GM21381 (cell line): ENCODE results near the gene CNOT11.

Experiments used
- ATAC-seq: cut with Tn5 transposase; IDR thresholded peaks from one replicate; pipeline ENCODE4 v1.9.1; 2021; ENCODE audit warnings: mild to moderate bottlenecking, moderate library complexity; ENCODE audit not compliant: unreplicated experiment

The CNOT11 gene

DNA sequence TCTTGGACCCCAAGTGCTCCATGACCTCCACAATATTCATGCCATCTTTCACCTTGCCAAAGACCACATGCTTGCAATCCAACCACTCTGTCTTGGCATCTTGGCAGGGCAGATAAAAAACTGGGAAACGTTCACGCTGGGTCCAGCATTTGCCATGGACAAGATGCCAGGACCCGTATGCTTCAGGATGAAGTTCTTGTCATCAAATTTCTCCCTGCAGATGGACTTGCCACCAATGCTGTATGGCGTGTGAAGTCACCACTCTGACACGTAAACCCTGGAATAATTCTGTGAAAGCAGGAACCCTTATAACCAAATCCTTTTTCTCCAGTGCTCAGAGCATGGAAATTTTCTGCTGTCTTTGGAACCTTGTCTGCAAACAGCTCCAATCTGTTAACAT lies 21.5 kb downstream of the CNOT11 start:
- ATAC-seq, result no peak

GRCh38 chr2:101277111-101277510 lies 24.4 kb downstream of the CNOT11 start:
- ATAC-seq, result no peak

- no peak for ATAC-seq
Measured at GRCh38 chr2:101278925-101279324, 26.2 kb downstream of the CNOT11 start.

DNA sequence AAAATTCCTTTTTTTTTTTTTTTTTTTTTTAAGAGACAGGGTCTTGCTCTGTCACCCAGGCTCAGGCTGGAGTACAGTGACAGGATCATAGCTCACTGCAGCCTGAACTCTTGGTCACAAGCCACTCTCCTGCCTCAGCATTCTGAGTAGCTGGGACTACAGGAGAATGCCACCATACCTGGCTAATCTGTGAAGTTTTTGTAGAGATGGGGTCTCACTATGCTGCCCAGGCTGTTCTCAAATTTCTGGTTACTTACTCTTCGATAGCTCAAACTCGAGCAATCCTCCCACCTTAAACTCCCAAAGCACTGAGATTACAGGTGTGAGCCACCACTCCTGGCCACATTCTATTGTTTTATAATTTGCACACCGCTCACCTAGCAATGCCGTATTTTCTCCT lies 28.8 kb downstream of the CNOT11 start:
- ATAC-seq, result no peak

- ATAC-seq, result no peak
Measured at GRCh38 chr2:101282980-101283379, 30.3 kb downstream of the CNOT11 start.

DNA sequence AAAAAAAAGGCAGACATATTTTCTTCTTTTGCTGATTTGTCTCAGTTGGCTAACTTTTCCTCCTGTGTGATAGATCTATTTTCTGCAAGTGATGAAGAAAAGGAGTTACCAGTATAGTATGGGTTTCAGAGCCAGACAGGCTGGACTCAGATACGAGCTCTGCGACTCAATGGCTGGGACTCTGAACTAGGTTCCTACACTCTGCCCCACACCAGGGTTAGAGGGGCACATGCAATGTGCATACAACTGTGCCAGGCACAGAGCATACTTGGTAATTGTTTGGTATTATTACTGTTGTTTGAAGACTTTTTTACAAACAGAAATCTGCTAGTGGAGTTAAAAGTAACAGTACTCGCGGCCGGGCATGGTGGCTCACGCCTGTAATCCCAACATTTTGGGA lies 34.0 kb downstream of the CNOT11 start:
- no peak for ATAC-seq

- ATAC-seq, result no peak
Measured at GRCh38 chr2:101287303-101287702, 34.6 kb downstream of the CNOT11 start.

- ATAC-seq, result no peak
Measured at GRCh38 chr2:101290711-101291110, 38.0 kb downstream of the CNOT11 start.

DNA sequence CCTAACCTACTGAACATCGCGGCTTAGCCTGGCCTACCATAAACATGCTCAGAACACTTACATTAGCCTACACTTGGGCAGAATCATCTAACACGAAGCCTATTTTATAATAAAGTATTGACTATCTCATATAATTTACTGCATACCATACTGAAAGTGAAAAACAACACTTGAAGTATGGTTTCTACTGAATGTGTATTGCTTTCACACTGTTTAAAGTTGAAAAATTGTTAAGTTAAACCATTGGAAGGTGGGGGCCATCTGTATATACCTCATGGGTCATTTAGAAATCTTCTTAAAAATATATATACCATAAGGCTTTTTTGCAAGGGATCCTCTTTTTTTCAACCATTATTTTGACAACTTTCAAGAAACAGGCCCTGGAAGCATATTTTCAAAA lies 39.3 kb downstream of the CNOT11 start:
- no peak for ATAC-seq

GRCh38 chr2:101293544-101293943 lies 40.9 kb downstream of the CNOT11 start:
- no peak for ATAC-seq

GRCh38 chr2:101294861-101295260 lies 42.2 kb downstream of the CNOT11 start:
- no peak for ATAC-seq

DNA sequence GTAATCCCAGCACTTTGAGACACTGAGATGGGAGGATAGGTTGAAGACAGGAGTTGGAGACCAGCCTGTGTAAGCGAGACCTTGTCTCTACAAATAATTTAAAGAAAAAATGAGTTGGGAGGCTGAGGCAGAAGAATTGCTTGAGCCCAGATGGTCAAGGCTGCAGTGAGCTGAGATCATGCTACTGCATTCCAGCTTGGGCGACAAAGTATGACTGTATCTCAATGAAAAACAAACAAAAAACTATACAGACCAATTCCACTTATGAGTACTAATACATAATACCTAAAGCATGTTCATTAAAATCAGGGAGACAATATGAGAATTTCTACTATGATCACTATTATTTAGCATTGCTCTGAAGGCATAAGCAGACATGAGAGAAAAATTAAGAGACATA lies 43.2 kb downstream of the CNOT11 start:
- ATAC-seq, result no peak

DNA sequence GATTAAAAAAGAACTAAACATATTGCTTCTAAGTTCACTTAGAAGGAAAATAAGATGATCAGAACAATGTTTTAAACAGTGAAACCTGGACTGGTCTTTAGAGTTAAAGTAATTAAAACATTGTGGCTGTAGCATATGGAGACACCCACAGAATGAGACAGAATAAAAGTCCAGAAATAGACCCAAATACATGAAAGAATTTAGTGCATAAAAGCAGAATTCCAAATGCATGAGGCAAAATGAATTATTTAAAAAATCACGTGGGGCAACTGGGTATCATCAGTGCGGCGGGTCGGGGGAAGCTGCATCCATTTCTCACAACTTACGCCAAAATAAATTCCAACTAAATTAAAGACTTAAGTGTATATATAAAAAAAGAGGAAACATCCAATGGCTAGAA lies 43.7 kb downstream of the CNOT11 start:
- no peak for ATAC-seq

DNA sequence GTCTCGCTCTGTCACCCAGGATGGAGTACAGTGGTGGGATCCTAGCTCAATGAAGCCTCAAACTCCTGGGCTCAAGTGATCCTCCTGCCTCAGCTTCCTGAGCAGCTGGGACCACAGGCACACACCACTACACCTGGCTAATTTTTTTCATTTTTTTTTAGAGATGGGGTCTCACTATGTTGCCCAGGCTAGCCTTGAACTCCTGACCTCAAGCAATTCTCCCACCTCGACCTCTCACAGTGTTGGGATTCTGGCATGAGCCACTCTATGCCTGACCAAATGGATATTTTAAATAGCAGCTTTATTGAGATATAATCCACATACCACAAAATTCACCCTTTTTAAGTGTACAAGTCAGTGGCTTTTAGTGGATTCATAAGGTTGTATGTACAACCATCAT lies 44.7 kb downstream of the CNOT11 start:
- ATAC-seq, result no peak

- no peak for ATAC-seq
Measured at GRCh38 chr2:101299604-101300003, 46.9 kb downstream of the CNOT11 start.

- no peak for ATAC-seq
Measured at GRCh38 chr2:101300164-101300563, 47.5 kb downstream of the CNOT11 start.

DNA sequence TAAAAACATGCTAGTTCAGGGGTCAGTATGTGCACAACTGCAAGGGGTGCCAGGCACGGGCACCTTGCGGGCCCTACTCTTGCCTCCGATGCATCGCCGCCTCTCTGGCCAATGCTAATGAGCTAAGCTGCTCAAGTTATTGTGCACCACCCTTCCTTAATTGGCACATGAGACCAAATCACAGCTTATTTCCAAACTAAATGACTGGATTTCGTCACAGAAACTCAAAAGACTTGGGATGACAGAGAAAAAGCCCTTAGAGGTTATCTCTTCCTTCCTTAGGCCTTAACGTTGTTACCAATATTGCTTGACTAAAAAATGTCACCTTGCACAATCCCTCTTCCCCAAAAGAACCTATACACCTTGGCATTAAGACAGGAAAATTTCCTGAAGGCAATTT lies 48.1 kb downstream of the CNOT11 start:
- no peak for ATAC-seq

- ATAC-seq, result no peak
Measured at GRCh38 chr2:101302016-101302415, 49.3 kb downstream of the CNOT11 start.

GRCh38 chr2:101303688-101304087 lies 51.0 kb downstream of the CNOT11 start:
- ATAC-seq, result no peak

- no peak for ATAC-seq
Measured at GRCh38 chr2:101305035-101305434, 52.3 kb downstream of the CNOT11 start.

- no peak for ATAC-seq
Measured at GRCh38 chr2:101305492-101306078, 52.9 kb downstream of the CNOT11 start.

DNA sequence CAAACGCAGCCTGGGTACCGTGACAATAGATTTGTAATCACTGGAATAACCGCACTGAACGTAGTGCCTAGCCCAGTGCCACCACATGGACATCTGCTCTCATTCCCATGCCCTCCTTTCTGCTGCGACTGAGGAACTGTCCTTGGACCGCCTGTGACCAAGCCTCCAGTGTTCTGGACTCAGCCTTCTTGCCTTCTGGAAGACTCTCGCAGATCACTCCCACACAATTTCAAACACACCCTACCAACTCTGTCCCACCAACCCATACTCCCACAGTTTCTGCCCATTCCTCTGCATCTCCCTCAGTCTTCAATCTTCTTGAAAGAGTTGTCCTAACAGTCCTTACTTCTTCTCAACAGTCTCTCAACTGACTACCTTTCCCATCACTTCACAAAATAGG lies 53.7 kb downstream of the CNOT11 start:
- ATAC-seq, result peak; percentile 1

- ATAC-seq, result no peak
Measured at GRCh38 chr2:101307503-101307902, 54.8 kb downstream of the CNOT11 start.
